Stimulated activated CD4-positive, alpha-beta T cell treated with anti-CD3 and anti-CD28 coated beads, TNF-alpha, amount 100 ng/mL, for 1 hour (primary cell): ENCODE results near the gene WDR3.

ENCODE experiments used
- DNase-seq, 3 donors: peaks; one replicate each; pipeline ENCODE4 v3.0.0-alpha.2; 2020; ENCODE audit warnings: low read depth in 3 of 3, low spot score in 1 of 3

Gene WDR3

DNA sequence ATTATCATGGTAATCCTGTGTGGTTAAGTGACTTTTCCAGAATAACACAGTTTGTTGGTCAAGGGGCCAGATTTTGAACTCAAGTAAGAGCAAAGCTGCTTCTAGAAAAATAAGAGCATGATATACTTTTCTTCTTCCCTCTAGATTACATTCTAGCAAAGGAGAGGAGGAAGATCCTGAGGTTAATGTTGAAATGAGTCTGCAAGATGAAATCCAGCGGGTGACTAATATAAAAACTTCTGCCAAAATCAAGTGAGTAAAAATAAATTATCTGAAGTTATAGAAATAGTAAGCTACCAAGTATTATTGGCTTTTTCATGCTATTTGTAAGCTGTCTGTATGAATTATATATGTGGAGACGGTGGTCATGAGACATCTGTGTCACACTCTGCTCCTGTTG is 12.8 kb downstream of the WDR3 start:
- no peak for DNase-seq

GRCh38 chr1:117952386-117952785 is 22.8 kb downstream of the WDR3 start:
- DNase-seq: no peak

DNA sequence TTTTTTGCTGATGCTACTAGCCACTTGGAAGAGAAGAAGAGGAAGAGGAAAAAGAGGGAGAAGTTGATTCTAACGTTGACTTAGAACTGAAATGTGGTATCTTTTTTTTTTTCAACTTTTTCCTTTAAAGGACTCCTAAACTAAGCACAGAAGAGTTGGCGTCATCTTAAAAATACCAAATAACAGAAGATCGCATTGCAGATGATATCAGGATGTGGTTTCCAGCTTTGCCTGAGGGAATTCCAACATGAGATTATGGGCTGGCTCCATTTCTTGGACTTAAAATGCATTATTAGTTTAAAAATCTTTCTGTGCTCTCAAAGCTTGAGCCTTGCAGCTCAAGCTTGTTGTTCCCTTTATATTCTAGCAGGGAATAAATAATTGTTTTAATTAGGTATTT is 29.8 kb downstream of the WDR3 start:
- no peak for DNase-seq

DNA sequence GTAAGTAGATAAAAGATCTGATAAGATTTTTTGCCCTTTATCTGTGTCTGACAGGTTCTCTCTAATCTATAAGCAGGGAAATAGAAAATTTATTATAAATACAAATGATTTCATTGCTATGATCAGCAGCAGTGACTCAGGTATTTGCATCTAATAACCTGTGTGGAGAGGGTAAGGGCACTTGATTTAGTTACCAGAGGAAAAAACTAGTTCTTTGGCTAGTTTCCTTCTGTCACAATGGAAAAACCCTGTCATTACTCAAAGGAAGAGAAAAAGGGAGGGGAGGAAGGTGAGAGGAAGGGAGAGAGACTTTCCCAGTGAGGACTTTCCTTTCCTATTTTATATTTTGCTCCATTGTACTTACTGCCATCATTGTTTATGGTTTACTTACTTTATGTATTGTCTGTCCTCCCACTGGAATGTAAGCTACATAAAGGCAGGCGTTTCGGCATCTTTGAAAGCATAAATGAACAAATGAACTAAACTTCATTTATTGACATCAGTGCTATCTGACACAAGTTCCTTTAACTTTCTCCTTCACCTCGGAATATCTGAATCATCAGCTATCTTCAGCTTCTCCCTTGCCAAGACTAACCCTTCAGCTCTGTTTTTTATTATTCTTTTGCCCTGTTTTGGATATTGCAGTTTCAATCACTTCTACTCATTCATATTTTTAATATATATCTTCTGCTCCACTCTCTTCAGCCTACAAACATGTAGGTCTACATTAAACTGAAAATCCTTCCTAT is 34.9 kb downstream of the WDR3 start:
- no peak for DNase-seq

DNA sequence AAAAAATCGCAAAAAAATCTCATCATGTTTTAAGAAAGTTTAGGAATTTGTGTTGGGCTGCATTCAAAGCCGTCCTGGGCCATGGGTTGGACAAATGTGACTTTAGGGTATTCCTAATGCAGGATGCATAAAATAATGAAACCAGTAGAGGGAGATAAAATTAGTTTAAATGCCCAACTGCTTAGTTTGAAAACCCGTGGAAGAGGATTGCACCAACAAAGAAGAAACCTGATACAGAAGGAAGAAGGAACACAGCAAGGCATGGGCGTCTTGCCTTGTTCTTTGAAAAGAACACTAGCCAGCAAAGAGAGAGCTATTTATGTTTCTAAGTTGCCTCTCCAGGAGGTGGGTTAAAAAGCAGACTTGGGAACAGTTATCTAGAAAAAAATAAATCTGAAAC is 37.9 kb downstream of the WDR3 start:
- DNase-seq: no peak

DNA sequence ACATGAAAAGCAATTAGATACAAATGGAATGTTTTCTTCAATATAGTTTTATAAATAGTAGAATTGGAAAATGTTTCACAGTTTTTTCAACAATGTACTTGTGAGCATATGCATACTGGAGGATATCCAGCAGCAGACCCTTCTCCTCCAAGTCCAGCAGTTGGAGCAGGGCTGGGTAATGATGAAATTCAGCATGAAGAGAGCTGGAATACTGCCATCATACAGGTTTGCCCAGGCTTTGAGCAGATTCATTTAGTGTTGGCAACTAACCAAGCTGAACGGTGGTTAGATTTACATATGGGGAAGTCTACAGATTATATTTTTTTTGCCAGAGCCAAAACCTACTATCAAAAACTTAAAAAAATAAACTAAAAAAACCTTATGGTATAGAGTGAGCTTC is 38.3 kb downstream of the WDR3 start:
- DNase-seq: no peak

- no peak for DNase-seq
Observed at GRCh38 chr1:117970252-117970651, 40.7 kb downstream of the WDR3 start.

DNA sequence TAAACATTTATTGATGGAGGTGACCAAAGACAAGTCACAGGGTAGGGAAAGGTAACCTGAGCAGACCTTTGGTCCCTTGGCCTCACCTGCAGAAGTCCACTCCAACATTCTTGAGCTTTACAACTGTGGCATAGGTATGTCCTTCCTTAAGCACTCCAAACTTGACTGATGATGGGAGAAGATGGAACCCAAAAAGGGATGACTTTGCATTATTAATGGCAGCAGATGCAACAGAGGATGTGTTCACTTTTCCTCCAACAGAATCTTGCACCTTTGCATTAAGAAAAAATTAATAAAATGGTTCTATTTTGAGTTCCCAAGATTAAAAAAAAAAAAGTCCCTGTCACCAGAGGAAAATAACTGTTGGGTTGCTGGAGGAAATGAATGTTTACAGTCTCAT is 42.2 kb downstream of the WDR3 start:
- DNase-seq: no peak

GRCh38 chr1:117976381-117976780 is 46.8 kb downstream of the WDR3 start:
- DNase-seq: no peak

DNA sequence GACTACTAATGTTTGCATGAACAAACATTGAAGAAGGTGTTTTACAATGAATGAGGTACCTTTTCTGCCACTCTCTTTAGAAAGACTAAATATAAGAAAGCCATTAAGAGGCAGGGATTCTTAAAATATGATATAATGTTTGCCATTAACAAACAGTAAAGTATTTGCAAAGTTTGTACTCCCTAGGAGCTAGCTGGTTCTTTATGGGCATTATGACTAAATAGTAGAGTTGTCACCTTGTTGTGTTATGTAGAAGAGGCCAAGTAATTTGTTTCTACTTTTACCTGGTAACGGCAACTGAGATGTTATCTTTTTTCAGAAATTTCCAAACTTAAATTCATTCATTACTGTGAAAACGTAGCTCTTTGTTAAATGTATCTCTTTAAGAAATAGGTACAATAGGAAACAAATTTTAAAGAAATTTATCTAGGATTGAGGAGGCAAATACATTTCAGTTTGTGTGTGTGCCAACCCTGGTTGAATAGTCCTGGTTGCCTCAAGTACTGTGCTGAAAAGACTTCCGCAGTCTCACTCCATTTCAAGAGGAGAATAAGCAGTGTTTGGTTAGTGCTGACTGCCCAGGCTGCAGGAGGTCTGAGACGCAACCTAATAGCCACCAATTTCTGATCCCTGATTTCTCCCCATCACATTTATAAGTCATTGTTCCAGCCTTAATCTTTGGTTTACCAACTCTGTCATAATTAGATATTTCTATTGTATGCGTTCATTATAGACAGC is 52.1 kb downstream of the WDR3 start:
- no peak for DNase-seq

DNA sequence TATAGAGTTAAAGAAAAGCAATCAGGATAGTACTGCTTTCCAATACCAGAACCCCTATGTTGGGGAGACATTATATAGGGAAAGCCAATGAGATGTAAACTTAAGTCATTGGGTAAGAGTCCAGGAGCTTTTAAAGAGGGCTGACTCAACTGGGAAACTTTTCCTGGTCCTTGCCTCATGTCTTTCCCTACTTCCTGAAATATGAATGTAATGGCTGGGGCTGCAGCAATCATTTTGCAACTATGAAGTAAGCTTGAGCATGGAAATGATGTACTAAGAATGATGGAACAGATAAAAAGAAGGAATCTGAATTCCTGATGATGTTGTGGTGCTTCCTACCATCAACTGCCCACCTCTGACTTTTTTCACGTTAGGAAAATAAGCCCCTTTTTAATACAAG is 55.7 kb downstream of the WDR3 start:
- no peak for DNase-seq

DNA sequence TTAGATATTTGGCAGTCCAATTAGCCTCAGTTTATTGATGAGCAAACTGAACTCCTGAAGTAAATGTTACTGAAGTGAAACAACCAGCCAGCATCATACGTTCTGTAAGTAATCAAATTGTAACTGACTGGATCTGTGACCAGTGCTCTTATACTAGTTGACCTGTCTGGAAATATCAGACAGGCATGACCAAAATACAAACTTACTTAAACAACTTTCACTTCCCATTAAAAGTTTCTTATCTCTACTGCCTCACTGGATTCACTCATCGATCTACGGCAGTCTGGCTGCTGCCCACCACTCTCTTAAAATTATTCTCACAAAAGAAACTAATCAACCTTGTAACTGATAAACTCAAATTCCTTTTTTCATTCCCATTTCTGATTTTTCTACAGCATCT is 56.4 kb downstream of the WDR3 start:
- DNase-seq: no peak

GRCh38 chr1:118004312-118004711 is 74.8 kb downstream of the WDR3 start:
- DNase-seq: no peak

DNA sequence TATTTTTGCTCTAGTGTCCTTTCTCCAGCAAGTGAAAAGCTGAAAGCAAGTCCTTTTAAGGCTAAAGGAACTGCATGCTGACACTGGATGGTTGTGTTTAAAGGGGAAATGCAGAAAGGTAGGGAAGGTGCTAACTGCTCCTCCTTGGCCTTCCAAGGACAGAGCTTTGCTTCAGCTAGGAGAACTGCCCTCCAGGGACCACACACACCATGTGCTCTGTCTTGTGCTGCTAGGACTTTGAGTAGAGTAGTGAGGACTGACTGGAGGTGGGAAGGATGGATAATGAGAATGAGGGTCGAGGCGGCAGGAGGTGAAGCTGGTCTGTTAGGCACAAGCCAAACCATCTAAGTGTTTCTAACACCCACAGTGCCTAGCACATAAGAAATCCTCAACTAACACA is 77.9 kb downstream of the WDR3 start:
- no peak for DNase-seq

DNA sequence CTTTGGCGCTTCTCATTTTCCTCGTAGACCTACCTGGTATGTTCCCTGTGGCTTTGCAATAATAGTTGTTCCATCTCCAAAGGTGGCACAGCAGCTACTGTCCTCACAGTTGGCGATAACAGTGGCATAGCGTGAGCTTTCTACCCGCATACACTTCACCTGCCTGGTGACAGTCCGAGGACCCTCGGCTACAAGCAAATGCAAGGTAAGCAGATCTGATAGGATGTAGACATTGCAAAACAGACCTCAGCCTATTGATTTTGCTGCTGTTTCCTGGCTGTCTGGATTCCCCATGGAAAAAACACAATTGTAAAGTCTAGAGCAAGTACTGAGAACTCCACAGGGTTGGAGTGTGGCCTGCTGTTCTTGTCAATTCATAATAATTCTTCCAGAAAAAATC is 78.5 kb downstream of the WDR3 start:
- no peak for DNase-seq

GRCh38 chr1:118012515-118013124 is 83.1 kb downstream of the WDR3 start:
- DNase-seq: no peak

GRCh38 chr1:118013336-118013735 is 83.8 kb downstream of the WDR3 start:
- DNase-seq: no peak

GRCh38 chr1:118013938-118014337 is 84.4 kb downstream of the WDR3 start:
- no peak for DNase-seq
